Myocyte (in vitro differentiated cells): ENCODE data around the gene THADA. TPM values are rescaled to one million over a fixed set of nuclear protein-coding genes. Genes with fewer than 3 reads are reported as not detected.

Experiments
- DNase-seq: peaks from one replicate; pipeline ENCODE4 v3.0.0-alpha.2; 2012; ENCODE audit warnings: low read depth
- total RNA-seq: library from RNA; depleted of rRNA; stranded (reverse); fragments of >200 nt; gene quantifications from 2 replicates; pipeline ENCODE4 v1.2.3, GENCODE V29; 2014

The THADA gene
- total RNA-seq, 1 donor from 2014 or later, result 16.9 TPM

DNA sequence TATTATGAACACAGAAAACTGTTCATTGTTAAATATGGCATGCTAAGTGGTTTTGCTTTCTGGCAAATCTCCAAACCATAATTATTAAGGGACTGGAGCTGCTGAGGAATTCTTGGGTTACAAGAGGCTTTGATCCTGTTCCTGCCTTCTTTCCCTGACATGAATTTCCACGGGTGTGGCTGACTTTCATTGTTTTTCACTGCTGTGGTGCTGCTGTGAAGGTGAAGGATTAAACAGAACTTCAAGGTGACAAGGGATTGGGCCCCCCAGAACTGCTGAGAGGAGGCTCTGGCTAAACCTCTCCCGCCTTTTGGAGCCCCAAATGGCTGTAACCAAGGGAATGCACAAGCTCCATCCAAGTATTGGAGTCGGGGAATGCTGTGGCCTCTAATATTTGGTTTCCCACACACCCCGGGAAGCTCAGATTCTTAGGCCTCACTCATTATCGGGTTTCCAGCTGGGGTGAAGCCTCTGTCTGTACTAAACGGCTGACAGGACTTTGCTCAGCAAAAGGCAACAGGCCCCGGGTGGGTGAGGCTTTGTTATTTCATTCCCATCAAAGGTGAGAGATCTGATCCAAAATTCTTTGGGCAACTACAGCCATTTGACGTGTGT, 340.4 kb downstream of the THADA start:
- peak; percentile 87 for DNase-seq

DNA sequence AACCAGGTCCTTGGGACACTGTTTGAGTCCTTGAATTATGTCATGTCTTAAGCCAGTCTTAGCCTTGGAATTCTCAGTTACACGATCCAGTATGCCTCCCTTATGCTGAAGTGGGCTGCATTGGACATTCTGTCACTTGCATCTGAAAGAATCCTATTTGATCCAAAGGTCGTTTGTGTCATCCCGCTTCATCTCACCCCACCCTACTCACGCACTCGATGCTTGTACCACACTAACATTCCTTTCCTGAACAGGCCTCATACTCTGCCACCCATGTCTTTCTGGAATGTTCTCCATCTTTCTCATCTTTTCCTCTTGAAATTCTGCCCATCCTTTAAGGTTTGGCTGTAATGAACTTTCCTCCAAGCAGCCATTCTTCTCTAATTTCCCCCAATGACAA, 341.5 kb downstream of the THADA start:
- no peak for DNase-seq

DNA sequence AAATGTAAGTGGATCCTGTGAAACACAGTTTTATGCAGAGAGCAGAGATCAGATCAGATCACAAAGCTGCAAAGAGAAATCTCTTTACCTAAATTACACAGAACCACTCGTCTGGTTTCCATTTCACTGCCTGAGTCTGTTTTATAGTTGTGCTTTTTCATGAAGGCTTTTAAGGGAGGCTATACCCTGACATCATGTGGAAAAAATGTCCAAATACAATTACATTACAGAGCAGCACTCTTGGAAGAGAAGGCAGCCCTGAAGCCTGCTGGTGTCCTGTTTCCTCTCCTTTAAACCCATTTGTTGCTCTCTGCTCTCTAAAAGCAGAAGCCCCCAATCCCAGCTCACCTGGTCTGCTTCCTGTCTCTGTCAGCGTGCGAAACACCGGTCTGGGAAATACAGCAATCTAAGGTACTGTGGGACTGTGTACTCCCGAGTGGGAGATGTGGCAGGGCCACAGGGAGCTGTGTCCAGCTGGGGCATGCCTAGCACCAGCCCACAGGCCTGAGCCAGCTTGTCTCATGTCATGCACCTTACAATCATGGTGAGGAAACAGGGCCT, 344.6 kb downstream of the THADA start:
- peak; percentile 54 for DNase-seq

DNA sequence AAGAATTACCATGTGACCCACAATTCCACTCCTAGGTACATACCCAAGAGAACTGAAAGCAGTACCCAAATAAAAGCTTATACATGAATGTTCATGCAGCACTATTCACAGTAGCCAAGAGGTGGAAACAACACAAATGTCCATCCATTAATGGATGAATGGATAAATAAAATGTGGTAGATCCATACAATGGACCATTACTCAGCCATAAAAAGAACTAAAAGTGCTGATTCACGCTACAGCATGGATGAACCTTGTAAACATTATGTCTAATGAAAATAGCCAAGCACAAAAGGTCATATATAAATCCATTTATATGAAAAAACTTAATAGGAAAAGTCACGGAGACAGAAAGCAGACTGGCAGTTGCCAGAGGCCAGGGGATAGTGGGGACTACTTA, 345.8 kb downstream of the THADA start:
- no peak for DNase-seq

DNA sequence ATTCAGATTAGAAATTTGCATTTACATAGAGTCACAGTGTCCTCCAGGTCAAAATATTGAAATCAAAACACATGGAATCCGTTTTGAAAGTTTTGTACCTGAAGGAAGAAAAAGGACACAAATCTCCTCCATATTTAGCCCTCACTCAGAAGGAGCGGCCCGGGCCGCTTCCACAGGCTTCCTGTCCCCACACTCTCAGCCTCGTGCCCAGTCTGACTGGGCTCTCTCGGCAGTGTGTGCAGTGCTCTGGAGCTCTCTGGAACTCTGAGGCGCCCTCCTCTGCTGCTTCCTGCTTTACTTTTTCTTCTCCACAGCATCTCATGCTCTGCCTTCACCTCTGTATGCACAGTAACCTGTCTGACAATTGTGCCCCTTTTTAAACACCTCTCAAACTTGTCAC, 347.2 kb downstream of the THADA start:
- no peak for DNase-seq

DNA sequence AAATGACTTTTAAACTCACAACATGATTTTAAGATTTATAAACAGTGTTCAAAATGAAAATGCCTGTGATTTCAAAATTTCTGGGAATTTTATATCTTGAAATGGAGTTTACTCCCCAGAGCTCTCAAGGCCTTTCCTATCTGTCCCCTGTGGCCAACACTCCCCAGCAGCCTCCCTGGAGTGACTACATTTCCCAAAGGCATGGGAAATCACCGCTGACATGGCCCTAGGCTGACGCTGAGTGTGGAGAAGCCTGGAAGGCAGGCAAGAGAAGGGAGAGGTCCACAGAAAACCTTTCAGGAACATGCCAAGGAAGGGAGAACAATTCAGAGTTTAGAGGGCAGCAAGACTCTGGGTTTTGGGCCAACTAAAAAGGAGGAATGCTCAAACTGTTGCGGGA, 349.2 kb downstream of the THADA start:
- DNase-seq, result no peak

DNA sequence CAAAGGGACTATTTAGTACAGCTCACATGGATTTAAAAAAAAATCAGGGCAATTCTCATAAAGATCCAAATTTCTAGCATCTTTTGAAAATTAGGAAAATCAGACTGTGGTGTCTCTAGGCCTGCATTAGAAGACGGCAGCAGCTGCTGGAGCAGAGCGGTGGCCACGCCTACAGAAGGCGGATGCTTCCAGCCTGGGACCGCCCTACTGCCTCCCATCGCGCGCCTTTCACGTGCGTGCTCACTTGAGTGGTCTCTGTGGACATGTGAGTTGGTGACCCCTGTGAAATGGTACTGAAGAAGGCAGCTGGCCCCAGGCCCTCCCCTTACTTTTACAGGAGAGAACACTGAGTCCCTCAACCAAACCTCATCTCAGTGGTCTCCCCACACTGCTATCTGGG, 354.3 kb downstream of the THADA start:
- no peak for DNase-seq

DNA sequence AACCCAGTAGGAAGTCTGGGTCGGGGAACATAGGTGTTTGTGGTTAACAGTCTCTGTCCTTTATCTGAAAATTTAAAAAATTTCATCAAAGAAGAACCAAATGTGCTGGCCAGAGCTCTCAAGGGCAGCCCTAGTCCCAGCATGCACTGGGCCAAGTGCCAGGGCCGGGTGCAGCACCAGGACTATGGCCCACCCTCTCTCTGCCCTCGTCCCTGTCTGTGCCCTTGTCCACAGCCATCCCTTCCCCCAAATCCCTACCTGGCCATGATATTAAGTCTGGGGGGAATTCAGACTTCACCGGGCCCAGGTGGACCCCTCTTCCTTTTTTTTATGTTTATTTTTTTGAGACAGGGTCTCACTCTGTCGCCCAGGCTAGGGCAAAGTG, 355.1 kb downstream of the THADA start:
- DNase-seq, result no peak

DNA sequence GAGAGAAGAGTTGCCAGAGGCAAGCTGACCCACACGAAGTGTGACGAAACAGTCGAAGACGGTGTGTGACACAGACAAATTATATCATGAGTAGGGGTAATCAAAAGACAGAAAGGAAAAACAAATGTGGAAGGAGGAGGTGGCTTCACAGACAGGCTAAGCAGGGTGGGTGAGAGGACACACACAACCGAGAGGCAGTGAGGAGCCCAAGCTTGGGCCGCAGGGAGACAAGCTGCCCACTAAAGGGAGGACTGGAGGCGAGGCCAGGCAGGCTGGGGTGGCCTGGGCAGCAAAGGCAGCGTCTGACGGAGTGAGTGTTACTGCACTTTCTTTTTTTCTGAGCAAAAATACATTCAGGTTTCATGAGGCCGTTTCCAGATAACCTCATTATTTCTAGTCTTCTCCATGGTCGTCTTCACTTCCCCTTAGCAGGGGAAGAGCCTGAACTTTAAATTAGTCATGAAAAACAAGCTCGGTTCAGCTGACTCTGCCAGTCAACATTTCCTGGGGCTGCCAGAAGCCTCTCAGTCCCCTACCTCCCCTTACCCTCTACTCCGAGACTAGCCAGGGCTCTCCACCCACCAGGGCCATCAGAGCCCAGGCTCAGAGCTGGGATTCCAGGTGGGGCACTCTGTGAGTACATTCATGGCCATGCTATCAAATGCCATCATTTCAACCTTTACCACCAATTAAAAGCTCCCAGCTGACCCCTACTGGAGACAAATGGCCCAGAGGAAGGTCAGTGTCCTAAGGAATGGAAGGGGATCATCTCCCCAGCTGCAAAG, 355.7 kb downstream of the THADA start:
- DNase-seq, result no peak

DNA sequence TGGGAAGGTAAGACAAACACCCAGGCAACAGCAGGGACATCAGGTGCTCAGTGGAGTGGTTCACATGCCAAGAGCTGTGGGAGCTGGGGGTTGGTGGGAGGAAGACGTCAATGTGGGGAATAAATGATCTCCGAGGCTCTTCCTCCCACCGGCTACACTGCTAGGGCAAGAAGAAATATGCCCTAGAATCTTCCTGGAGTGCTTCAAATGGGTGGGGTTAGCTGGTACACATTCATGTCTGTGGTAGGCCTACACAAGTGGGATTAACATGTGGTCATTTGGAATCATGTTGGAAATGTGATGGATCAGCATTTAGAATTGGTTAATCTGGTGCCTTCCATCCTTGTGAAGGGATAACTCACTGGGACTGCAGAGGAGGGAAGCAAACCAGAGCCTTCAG, 357.0 kb downstream of the THADA start:
- no peak for DNase-seq

DNA sequence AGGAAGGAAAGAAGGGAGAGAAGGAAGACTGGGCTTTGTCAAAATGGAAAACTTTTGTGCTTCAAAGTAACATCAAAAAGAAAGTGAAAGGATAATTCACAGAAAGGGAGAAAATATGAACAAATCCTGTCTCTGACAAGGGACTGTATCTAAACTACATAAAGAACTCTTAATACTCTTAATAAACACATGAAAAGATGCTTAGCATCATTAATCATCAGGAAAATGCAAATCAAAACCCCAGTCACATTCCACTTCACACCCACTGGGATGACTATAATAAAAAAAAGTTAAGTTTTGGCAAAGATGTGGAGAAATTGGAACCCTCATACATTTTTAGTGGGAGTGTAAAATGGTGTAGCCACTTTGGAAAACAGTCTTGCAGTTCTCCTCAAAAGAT, 357.7 kb downstream of the THADA start:
- no peak for DNase-seq

DNA sequence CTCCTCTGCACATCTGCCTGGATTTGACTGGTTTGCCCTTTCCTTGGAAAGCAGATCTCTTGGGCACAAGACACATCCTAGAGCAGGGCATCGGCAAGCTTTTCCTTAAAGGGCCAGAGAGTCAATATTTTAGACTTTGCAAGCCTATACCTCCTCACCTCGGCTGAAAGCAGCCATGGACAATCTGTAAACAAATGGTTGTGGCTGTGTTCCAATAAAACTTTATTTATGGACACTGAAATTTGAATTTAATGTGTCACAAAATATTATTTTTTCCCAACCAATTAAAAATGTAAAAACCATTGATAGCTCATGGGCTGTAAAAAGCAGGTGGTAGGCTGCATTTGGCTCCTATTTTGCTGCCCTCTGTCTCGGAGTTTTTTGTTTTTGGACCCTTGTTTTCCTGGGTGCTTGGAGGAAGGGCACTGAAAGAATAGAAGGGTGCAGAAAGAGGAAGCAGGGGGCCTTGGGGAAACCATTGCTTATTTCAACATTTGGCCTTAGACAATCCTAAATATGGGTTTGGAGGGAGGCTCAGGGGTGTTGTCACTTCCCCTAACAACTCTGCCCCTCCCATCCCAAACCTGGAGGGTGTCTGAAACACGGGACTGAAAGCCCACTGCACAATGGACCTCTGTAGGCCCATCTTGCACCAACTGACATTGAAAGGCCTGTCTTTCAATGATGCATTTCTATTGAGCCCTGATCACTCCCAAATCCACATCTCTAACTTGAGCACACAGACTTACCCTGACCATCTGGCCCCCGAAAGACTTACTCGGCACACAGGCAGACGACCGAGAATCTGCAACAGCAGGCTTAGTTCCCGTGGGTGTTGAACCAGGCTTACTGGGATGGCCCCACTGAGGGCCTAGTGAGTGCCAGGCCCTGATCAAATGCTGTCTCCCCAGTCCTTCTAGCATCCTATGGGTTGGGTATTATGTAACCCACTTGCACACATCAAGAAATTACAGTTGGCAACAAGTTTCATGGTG, 362.3 kb downstream of the THADA start:
- DNase-seq, result no peak

DNA sequence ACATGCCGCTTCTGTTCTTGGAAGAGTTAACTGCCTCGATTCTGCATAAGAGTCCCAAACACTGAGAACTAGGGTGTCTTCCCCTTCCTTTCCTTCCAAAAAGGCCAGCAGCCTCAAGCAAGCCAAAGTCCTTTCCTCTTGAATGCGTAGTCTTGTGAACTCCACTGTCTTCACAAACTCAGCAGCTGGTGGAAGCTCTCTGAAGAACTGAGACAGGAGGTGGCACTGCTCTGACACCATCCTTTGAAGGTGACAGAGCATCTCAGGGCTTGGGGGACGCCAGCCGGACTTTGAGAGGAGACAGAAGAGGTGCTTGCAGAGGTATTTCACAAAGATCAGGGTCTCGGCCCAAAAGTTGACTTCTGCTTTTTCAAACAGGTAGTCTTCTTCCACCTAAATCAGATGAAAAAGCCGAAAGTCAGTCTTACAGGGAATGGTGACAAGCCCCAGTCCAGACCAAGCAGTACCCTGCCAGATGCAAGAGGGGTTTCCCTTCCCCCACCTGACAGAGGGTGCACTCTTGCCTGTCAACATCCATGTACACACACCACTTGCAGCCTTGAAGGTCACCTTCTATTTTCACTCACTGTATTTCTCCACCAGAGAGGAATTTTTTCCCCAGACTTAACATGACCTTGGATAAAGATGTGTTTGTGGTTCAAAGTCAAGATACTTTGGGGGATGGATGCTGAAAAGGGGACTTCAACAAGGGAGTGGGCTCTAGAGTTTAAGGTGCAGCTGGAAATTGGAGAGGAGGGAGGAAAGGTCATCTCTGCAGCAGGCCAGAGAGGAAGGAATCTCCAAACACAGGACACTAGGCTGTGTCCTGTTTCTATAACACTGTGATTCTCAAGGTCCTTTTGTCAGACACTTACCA, 364.6 kb downstream of the THADA start:
- no peak for DNase-seq

DNA sequence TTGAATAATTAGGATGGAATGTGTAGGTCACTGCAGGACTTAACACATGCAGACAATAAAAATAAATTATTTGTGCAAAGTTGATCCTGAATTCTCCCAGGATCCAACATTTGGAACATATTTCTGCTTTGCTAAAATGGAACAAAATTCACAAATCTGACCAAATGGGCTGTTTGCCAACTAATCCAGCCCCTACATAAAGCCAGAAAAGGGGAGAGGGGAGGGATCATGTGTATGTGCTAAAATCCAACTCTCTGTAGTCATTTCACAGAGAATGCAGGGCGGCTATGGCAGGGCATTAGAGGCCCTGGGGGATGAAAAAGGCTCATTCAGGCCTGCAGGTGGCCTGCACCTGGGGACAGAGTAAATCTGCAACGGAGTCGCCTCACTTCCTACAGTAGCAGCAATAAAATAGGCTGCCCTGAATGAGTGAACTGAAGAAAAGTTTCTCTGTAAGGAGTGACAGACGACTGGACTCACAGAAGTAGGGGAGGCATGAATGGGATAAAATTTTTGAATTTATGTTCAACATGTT, 365.4 kb downstream of the THADA start:
- DNase-seq, result no peak

DNA sequence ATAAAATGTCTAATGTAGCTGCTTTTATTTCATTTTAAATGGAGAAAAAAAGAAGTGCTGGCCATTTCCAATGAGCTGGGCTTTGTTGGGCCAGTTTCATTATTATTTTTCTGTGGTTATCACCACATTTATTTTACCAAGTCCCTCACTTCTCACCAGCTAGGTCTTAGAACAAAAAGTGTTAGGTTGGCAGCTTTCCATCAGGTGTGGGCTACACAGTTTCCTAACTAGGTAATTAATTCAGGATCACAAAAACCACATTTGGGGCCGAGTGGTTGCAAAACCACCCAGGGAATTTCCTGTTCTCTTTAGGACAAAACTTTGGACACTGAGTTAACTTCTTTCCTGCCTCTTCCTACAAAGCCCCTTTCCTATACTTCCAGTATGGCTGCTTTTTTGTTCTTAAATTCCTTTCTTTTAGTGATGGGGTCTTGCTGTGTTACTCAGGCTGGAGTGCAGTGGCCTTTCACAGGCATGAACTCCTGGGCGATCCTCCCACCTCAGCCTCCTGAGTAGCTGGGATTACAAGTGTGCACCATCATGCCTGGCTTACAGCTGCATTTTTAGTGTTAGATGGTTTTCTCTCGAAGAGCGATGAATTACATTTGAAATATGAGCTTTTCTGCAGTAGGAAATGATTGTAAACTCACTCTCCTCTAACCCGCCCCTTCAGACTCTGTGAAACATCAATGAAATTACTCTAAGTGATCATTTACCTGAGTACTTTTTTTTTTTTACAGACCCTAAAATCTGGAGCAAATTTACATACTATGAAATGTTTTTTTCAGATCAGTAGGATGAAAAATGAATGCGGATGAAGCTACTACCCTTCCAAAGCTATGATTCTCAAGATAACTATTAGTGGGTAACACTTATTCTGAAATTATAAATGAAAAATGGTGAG, 366.8 kb downstream of the THADA start:
- no peak for DNase-seq

DNA sequence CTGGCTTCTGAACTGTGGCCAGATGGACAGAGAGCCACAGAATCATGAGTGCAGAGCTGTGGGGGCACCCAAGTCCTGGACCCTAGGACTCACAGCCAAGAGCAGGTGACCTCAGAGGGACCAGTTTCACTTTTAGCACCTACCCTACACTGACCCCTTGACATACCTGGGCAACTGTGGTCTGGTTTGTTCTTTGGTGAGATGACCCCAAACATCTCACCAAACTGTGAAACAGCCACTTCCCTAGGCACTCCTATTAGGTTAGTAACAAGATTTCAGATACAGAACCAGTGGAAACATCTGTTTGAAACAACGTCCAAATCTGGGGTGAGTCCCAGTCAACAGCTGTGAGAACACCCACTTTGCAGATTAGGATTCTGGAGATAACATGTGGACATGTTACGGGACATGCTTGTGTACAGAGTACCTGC, 367.5 kb downstream of the THADA start:
- no peak for DNase-seq

DNA sequence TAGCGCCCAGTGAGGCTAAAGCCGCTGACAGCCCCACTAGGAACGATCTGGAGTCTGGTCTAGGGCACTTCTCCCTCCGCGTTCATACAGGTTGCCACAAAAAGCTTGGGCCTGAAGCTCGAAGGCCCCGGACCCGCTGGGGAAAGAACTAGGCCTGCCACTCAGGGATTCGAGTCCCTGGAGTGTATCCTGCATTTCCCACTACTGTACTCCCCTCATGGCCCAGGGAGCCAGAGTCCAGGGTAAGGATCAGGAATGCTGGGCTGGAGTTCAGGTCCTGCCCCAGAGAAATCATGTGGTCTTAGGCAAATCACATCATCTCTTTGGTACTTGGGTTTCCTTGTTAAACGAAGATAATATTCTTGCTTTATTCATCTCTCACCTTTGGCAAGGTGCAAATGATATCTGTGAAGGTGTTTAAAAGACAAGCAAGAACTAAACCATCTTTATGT, 368.0 kb downstream of the THADA start:
- no peak for DNase-seq

DNA sequence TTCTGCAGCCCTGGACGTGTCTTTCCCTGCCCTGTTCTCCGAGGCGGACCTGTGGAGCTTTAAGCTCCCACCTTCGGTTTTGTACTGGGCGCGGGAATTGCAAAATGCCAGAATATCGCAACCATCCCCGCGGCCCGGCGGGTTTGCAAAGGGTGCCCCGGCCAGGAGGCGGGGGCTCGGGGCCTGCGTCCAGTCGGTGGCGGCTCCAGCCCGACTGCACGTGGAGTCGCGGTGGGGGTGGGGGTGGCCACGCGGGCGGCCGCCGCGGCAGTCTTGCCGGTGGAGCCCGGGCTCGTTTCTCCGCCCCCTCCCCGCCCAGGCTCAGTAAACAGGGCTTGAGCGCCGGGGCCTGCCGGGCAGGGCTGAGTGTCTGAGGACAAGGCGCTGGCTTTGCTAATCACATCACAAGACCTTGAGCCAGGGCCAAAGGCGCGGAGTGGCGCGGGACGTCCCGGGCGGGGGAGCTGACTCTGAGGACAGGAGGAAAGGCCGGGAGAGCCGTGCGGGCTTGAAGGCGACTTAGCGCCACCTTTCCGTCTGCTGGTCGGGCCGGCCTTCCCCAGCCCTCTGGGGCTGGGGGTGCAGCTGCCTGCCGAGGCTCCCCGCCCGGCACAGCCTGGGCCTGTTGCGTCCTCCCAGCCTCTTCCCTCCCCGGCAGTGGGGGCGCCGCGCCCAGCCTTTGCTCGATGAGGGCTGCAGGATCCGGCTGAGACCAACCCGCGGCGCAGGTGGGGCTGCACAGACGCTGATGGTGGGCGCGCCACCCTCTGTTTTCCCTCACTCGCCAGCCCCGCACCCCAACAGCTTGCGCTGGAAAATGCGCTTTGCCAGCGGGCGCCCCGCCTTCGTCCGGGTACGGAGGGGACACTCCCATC, 368.6 kb downstream of the THADA start:
- peak; percentile 84 for DNase-seq
